D721Med (cell line): Measurements from ENCODE around the gene PUSL1.

Experiments used
- DNase-seq: peaks from one replicate; pipeline ENCODE4 v3.0.0; 2011; ENCODE audit warnings: low spot score; ENCODE audit not compliant: insufficient read length
- FAIRE-seq: peaks from 2 replicates; lab custom pipeline; 2011; peaks lifted over from hg19 to GRCh38; lab: Jason Lieb, UNC
- TF ChIP-seq, protein P1 (sequence below): IDR thresholded peaks from 2 replicates; pipeline ENCODE4 v1.5.1; 2012; ENCODE audit warnings: mild to moderate bottlenecking, control low read depth; ENCODE audit not compliant: insufficient read depth; ENCODE audit errors: missing control alignments

PUSL1 gene

DNA sequence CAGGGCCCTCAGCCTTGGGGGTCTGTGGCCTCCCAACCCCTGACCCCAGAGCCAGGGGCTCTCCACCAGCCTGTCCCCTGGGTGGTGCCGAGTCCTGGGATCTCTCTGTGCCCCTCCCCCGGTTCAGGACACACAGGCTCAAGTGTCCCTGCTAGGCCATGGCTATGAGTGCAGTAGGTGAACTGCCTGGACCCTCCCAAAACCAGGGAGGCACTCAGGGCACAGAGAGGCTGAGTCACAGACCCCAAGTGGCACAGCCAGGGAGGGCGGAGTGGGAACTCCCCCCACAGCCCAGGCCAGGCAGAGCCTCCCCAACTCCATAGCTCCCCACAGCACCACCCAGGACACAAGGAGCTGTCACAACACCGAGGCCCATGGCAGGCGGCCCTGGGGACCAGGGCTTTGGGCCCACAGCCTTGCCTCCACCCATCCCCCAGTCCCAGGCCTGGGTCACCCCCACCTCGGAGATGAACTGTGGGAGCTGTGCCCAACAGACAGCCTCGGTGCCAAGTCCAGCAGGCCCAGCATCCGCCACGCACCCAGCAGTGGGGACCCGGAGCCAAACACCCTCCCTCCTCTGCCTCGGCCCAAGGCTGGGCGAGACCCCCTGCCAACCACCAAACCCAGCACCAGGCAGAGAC is 37.6 kb downstream of the PUSL1 start:
- DNase-seq (no peak), FAIRE-seq (no peak)
- TF ChIP-seq, protein P1, sequence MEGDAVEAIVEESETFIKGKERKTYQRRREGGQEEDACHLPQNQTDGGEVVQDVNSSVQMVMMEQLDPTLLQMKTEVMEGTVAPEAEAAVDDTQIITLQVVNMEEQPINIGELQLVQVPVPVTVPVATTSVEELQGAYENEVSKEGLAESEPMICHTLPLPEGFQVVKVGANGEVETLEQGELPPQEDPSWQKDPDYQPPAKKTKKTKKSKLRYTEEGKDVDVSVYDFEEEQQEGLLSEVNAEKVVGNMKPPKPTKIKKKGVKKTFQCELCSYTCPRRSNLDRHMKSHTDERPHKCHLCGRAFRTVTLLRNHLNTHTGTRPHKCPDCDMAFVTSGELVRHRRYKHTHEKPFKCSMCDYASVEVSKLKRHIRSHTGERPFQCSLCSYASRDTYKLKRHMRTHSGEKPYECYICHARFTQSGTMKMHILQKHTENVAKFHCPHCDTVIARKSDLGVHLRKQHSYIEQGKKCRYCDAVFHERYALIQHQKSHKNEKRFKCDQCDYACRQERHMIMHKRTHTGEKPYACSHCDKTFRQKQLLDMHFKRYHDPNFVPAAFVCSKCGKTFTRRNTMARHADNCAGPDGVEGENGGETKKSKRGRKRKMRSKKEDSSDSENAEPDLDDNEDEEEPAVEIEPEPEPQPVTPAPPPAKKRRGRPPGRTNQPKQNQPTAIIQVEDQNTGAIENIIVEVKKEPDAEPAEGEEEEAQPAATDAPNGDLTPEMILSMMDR = no peak

DNA sequence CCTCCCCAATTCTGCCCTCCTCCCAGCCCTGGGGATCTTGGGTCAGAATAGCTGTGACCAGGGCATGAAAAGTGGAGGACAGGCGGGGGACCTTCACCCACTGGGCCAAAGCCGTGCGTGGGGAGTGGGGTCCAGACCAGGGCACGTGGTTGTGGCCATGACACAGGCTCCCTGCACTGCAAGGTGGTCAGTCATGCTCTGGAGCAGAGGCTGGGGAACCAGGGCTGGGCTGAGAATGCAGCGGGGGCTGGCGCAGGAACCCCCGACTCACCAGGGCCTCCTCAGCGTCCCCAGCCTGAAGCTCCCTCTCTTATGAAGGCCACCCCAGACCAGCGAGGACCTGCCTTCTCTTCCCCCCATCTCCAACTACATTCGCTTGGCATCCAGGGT is 38.1 kb downstream of the PUSL1 start:
- DNase-seq = no peak
- no peak for FAIRE-seq
- TF ChIP-seq, protein P1 = no peak

DNA sequence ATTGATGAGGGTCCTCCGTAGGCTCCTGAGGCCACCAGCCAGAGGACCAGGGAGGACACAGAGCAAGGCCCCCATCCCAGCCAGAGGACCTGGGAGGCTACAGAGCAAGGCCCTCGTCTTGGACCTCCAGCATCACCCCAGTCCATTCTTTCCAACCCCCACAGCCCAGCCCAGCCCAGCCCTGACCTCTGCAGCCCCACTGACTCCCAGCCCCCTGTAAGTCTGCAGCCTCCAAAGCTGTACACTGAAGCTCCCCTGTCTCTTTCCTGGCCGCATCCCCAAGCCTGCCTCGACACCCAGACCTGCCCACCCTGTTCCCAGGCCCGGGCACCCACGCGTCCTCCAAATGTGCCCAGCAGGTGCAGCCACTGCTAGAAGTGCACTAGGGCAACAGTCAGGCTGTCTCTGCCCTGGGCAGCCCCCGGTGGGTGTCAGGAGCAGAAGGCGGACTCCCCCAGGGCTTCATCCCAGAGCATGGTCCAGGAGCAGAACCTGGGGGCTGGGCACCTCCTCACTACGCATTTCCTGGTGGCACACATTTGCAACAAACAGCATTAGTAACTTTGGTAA is 38.7 kb downstream of the PUSL1 start:
- FAIRE-seq = no peak
- TF ChIP-seq, protein P1 = no peak
- no peak for DNase-seq

DNA sequence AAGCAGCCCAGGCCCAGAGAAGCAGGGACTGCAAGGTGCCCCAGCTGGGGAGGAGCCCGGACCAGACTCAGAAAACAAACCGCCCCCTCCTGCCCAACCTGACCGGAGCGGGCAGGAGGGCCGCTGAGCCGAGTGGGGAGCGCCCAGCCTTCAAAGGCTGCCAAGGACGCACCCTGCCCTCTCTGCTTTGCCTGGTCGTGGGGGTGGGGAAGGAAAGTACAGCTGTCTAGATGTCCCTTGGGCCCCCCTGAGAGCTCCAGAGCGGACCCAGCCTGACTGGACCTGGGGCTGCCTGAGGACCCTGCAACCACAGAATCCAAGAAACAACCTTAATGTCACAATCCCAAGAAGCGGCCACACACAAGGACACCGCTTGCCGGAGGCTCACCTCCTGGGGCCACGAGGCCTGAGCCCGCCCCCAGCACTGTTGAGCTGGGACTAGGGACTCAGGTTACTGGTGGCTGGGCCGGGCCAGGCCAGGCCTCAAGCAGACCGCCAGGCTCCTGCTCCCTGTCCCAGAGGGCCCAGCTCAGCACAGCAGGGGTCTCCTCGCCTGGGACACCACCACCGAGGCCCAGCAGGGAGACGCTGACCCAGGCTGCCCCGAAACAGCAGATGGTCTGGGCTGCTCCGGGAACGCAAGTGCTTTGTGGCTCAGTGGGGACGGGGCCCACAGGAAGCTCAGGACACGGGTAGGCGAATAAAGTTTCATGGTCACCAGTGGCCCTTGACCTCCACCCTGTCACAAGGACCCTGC is 39.4 kb downstream of the PUSL1 start:
- DNase-seq (no peak), FAIRE-seq (no peak)
- TF ChIP-seq, protein P1 = no peak

DNA sequence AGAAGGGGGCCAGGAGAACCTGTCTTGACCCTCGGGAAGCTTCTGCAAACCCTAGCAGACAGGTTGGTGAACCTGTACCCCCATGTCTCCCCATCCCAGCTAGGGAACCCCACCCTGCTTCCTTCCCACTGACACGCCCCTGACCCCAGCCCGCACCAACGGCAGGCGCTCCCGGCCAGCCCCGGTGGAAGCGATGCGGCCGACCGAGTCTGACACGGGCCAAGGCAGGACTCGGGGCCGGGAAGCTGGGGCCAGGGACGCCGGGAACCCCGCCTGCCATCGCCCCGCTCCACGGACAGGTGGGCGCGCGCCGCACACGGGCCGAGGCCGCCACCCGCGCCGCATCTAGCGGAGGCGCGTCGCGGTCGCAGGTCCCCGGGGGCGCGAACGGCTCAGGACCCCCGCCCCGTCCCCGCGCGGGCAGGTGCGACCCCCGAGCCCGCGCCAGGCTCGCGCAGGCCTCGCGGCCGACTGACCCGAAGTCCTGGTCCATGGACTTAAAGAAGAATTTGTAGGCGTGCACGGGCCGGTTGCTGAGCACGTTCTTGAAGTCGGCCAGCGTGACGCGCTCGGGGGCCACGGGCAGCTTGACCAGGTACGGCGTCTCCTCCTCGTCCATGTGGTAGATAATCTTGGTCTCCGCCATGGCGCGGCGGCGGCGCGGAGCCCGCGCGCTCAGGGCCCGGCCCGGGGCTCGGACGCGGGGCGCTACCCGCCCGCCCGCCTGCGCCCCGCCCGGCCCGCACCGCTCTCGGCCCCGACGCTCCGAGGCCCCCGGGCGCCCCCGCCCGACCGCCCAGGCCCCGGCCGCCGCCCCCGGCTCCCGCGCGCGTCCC is 40.2 kb downstream of the PUSL1 start:
- DNase-seq (no peak), FAIRE-seq (no peak)
- TF ChIP-seq, protein P1 = no peak

DNA sequence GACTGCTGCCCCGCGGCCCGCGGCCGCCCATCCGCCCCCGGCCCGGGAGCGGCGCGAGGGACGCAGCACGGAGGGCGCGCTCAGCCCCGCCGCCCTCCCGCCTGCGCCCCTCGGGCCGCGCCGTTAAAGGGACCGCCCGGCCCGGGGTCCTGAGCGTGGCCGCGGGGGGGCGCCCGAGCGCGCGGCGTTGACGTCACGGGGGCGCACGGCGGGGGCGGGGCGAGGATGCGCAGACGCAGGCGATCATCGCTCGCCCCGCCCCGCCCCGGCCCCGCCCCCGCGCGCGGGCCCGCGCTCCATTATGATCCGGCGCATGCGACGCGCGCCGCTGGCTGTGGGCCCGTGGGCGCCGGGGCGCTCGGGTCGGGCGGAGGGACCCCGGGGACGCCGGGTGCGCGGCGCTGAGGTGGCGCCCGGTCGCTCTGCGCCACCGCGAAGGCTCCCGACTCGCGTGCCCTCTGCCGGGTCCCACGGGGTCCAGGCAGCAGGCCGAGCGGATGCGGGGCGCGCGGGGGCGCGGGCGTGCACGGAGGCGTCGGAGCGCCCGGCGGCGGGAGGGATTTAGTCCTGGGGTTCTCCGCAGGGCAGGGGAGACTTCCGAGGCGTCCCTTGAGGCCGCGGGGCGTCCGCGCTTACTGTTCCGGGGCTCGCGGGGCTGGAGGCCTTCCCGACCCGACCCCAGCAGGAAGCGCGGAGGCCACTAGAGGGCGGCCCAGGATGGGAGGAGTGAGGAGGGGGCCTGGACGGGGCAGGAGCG is 41.0 kb downstream of the PUSL1 start, which contains the start of gene DVL1:
Gene DVL1, minus strand, starts transcription at position 163 of the 757 bp plus-strand sequence. CDS start 353 bp downstream, outside the sequence.
- no peak for DNase-seq
- TF ChIP-seq, protein P1 = peak; percentile 45
- no peak for FAIRE-seq
